Omental fat pad (tissue), 4 donors: ENCODE measurements around the gene SCAPER. TPM values are rescaled to one million over a fixed set of nuclear protein-coding genes. Genes with fewer than 3 reads are reported as not detected.
A peak's percentile ranks its signal among the peaks of the same experiment; 100 is the strongest.

Source experiments
- ATAC-seq: fragments of 150-250 bp; one replicate; pipeline ENCODE4 v1.9.1; 2016; ENCODE audit warnings: mild to moderate bottlenecking, moderate library complexity; ENCODE audit not compliant: low FRiP score
- DNase-seq: peaks from one replicate; pipeline ENCODE4 v3.0.0-alpha.2; 2019; ENCODE audit warnings: low spot score
- total RNA-seq, 4 donors: library from RNA; depleted of rRNA; stranded (reverse); fragments of >200 nt; gene quantifications; one replicate each; pipeline ENCODE4 v1.1.0, GENCODE V29; 2016
- TF ChIP-seq, protein P1 (sequence below), 3 donors: fragments of 450-650 bp; IDR thresholded peaks; one replicate each; pipeline ENCODE4 v1.5.1; 2016 to 2017; ENCODE audit warnings: antibody characterized with exemption in 3 of 3, mild to moderate bottlenecking in 3 of 3, moderate library complexity in 2 of 3

The SCAPER gene
- total RNA-seq, 4 donors from 2014 or later, result 11.2 to 33.4 (median 22.6) TPM

DNA sequence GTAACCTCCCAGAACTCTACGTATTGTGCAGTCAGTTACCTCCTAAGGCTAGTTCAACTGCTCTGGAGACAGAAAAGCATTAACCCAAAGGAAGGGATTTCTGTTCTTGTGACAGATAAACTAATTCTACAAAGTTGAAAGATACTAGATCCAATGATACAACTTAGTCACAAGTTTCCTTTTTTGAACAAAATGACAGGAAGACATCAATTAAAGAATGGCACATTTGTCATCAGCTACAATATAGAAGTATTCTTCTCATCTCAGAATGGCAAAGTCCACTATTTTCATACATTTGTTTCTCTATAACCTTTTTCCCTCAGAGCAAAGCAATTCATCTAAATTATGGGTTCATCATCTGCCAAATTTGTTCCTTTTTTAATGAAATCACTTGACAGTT is 524.9 kb downstream of the SCAPER start:
- DNase-seq (no peak), ATAC-seq (no peak)
- TF ChIP-seq, protein P1, sequence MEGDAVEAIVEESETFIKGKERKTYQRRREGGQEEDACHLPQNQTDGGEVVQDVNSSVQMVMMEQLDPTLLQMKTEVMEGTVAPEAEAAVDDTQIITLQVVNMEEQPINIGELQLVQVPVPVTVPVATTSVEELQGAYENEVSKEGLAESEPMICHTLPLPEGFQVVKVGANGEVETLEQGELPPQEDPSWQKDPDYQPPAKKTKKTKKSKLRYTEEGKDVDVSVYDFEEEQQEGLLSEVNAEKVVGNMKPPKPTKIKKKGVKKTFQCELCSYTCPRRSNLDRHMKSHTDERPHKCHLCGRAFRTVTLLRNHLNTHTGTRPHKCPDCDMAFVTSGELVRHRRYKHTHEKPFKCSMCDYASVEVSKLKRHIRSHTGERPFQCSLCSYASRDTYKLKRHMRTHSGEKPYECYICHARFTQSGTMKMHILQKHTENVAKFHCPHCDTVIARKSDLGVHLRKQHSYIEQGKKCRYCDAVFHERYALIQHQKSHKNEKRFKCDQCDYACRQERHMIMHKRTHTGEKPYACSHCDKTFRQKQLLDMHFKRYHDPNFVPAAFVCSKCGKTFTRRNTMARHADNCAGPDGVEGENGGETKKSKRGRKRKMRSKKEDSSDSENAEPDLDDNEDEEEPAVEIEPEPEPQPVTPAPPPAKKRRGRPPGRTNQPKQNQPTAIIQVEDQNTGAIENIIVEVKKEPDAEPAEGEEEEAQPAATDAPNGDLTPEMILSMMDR (IDR thresholded peaks at IDR 0.05), result no peak

DNA sequence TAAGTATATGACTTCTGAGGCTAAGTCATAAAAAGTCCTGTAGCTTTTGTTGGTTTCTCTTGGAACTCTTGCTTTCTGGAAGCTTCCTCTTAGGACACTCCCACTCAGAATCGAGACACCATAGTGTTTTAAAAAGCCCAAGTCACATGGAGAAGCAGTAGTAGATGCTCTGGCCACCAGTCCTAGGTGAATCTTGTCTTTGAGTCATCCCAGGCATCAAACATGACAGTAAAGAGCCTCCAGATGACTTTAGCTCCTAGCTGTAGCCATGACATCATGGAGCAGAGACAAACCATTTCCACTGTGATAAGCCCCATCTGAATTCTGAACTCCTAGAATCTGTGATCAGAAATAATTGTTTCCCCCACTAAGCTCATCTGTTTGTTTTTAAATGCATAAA is 526.4 kb downstream of the SCAPER start:
- ATAC-seq, result no peak
- TF ChIP-seq, protein P1 (IDR thresholded peaks at IDR 0.05), result no peak
- DNase-seq, result no peak

DNA sequence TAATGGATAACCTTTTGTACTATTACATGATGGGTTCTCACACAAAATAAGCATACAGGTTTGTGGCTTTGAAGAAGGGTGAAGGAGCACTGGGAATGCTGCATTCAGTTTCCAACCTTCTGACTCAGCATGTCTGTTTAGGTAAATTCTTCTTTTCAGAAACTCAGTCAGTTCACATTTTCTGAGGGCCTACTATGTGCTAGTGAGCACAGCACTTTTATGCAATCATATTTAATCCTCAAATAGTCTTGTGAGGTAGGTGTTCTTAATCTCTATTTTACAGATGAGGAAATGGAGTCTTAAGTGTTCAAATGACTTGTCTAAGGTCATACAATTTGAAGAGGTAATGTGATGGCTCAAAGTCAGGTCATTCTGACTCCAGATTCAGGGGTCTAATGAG is 527.4 kb downstream of the SCAPER start:
- TF ChIP-seq, protein P1 (IDR thresholded peaks at IDR 0.05), result no peak
- DNase-seq (no peak), ATAC-seq (no peak)

DNA sequence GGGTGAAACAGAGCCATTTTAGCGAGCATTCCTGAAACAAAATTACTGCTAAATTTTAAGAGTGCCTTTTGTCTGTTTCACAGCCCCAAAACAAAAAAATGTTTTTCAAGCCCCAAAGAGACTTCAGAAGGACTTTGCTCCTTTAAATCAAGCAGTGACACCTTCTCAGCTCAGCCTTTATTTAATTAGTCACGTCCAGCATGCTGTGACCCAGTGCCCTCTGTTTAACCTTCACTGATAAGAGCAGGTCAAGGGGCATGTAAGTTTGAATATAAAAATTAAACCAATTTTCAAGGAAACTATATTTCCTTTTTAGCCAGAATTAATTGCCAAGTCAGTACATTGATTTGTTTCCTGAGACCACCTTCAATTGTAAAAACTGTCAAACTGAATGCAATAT is 527.9 kb downstream of the SCAPER start:
- ATAC-seq (no peak), DNase-seq (no peak)
- TF ChIP-seq, protein P1 (IDR thresholded peaks at IDR 0.05), result no peak

DNA sequence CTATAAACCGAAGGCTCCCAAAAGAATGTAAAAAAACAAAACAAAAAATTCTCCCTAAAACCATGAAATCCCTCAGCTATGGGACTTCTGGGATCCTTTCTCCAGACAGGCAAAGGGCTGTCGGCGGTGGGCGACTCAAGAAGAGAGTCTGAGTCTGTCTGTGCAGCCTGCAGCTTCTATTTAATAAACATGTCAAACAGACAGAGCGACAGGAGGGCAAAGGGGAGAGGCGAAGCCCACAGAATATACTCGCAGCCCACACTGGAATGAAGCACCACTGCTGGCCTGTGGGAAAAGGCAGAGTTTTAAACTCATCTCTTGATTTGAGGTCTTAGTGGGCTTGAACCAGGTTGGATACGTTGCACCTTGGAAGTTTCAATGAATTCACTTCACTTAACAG is 528.3 kb downstream of the SCAPER start:
- TF ChIP-seq, protein P1 (IDR thresholded peaks at IDR 0.05), result no peak
- DNase-seq (no peak), ATAC-seq (no peak)

DNA sequence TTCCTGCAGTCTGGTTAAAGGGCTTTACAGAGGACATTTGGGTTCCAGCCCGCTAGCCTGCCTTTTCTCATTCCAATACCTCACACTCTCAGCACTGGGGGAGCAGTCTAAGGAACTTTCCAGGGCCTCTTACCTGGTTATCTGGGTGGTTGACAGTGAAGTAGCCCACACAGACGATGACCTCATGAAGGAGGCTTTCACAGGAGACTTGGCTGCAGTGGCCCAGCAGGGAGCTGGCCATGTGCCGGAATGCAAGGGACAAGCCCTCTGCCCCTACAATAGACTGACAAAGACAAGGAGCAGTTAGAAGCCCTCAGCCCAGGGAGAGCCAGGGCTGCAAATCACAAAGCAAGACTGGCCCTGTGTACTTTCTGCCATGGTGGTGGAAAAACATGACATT is 529.1 kb downstream of the SCAPER start:
- DNase-seq (no peak), ATAC-seq (no peak)
- TF ChIP-seq, protein P1 (IDR thresholded peaks at IDR 0.05), result no peak

DNA sequence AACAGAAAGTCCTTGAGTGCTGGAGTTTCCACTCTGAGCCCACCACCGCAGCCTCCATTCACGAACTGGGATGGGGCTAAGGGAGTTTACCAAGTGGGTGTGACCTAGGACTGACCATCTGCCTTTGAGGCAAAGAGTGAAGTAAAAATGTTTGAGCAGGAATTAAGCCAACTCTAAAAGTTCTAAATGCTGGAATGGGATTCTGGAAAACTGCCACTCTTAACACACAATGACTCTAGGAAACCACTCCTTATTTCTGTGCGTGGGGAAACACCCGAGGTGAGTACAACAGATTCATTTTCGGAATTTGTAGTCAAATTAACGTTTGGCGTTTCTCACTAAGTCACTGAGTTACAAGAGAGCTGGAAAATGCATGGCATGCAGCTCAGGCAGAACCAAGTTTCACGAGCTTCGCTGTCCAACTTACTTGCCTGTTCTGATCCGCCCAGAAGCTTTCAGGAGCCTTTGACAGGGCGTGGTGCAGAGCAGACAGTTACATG is 537.0 kb downstream of the SCAPER start:
- DNase-seq (no peak), ATAC-seq (peak; percentile 78)
- TF ChIP-seq, protein P1 (IDR thresholded peaks at IDR 0.05), result no peak
